GM19193 (cell line): ENCODE data around the gene HNMT.

Source experiments
- POLR2A ChIP-seq: IDR thresholded peaks from 4 replicates; pipeline ENCODE4 v1.6.1; 2011; ENCODE audit not compliant: insufficient read depth, insufficient read length; ENCODE audit errors: extremely low read depth

HNMT gene

DNA sequence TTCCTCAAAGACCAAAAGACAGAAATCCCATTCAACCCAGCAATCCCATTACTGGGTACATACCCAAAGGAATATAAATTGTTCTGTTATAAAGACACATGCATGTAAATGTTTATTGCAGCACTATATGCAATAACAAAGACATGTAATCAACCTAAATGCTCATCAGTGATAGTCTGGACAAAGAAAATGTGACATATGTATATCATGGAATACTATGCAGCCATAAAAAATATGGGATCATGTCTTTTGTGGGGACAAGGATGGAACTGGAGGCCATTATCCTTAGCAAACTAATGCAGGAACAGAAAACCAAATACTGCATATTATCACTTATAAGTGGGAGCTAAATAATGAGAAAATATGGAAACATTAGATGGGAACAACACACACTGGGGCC, 2.7 kb upstream of the HNMT start:
- no peak for TF ChIP-seq POLR2A

DNA sequence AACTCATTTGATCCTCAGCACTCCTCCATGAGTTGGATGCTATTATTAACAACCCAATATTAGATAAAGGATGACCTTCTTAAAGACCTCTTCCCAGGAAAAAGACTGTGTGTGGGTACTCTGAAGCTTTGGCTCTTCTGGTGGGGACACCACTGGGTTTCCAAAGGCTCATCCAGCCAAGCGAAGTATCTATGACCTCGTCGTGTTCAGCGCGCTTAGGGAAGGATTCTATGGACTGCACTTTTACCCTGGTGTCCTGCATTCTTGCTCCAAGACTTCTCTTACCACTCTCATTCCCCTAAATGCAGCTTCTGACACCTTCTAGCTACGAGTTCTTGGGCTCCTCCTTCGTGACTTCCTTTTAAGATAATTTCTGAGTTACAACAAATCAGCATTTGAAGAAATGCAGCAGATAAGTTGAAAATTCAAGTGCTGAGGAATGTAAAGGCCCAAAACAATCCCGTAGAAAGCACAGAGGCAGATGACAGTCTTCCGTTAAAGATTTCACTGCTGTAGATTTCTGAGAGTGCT, 673 bp upstream of the HNMT start:
- no peak for TF ChIP-seq POLR2A

DNA sequence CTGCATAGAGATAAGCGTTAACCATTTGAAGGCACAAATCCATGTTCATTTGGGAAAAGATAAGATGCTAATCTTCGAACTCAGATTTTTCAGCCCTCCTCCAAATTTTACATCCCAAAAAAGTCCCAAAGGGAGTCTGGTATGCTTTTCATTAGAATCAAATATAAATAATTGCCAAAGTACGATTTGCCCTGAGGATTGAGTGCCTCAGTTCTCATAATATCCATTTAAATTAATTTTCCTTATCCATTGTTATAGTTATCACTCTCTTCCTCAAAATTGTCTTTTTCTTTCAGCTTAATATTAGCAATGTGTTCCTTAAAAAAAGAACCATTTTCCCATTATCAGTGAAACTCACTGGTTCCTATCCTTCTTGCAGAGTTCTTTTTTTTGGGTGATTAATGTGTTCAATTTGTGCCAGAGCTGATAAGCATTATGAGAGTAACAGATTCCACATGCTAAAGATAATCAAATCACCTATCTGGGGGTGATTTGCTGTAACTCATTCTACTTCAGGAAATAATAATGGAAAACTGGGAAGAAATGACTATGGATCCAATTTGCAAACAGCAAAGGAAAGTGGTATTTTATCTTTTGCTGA, 686 bp downstream of the HNMT start:
- TF ChIP-seq POLR2A = no peak

DNA sequence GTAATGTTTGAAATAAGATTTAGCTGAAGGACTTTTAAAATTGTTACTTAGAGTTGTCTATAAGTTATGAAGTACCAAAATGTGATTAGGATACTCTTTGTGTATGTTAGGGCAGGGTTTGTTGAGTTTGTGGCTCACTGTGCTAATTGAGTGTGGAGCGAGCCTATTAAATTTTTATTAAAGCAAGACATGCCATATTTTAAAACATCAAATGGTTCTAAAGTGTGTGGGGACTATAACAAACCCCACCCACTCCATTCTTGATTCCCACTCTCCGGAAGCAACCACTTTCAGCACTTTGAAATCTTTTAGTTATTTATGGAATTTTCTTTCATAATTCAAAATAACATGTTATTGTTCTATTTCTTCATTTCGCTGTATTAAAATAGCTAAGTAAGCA, 1.8 kb downstream of the HNMT start:
- no peak for TF ChIP-seq POLR2A

DNA sequence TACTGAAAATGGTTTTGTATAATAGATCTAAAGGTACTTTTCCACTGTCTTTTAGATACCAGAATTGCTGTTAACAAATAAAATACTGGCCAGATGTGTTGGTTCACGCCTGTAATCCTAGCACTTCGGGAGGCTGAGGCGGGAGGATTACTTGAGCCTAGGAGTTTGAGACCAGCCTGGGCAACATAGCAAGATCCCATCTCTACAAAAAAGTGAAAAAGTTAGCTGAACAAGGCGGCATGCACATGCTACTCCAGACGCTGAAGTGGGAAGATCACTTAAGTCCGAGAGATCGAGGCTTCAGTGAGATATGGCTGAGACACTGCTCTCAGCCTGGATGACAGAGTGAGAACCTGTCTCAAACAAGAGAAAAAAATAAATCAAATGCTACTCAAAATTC, 2.8 kb downstream of the HNMT start:
- TF ChIP-seq POLR2A = no peak

DNA sequence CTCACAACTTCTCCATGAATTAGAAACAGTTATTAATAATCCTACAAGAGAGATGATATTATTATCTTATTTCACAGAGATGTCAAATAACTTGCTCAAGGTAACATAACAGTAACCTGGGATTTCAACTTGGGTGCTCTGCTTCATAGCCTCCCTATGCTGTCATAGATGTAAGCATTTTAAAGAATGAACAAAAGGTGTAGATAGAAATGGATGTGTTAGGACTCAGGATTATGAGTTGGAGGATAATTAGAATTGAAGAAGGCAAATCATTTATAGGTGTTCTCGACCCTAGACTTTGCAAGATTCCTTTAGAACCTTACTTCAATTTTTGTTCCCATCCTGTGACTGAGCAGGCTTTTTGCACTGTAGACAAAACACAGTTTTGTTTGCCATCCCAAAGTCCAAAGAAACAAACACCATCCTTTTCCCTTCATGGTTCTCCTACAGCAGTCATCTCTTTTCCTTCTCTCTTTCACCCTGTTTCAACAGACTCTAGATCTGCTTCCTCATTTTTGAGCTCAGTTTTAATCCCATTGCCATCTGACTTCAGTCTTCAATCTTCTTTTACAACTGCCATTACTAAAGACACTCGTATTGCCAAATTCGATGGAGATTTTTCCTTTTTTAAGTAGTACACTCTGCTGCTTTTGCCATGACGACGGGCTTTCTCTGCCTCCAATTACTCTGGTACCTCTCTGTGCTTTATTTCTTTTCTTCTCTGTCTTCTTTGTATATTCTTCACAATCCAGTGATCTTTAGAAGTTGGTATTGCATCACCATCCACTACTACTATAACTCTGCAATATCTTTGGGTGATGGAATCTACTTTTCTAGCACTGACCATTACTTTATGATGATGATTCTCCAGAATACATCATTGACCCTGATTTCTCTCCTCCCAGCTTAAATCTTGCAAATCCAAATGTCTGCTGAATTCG, 4.5 kb downstream of the HNMT start:
- no peak for TF ChIP-seq POLR2A

DNA sequence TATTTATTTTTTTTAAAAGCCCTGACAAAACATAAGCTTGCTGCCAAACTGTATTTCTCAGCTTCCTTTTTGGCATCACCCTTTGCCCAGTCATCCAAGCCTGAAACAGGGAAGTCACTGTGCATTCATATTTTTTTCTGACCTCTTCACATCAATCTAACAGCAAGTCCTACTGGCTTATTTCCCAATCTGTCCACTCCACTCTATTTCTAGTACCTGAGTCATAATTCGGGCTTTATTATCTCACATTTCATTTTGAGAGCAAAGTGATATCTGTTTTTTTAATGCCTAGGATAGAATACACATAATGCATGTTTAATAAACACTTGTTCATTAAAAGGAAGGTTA, 5.1 kb downstream of the HNMT start:
- no peak for TF ChIP-seq POLR2A

DNA sequence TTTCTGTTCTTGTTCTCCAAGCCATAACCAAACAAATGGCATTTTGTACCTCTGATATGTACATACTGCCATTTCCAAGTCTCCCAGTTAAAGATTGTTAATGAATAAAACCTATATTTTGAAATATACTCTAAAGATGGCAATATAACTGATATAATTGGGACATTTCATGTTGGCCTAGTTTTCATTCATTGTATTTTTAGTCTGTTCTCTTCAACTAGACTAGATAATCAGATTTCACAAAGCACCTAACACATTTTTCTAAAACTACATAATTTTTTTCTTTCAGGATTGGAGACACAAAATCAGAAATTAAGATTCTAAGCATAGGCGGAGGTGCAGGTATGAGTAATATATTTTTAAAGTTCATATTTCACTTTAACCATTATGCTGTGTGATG, 5.6 kb downstream of the HNMT start:
- TF ChIP-seq POLR2A = no peak

DNA sequence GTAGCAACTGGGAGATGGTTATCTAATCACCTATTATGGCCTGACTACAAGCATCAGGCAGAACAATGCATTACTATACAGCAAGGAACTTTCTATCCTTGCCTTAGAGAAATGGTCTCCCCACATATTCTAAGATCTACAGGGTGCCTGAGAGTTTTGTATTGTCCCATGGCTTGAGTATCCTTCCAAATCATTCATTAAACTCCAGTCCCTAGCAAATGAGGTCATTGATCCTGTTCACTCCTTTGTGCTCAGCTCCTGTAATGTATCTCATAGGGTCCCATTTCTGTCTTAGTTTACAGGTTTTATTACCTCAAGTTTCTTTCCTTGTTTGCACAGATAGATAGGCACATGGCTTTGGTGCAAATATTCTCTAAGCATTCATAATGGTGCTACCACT, 9.0 kb downstream of the HNMT start:
- TF ChIP-seq POLR2A = no peak

DNA sequence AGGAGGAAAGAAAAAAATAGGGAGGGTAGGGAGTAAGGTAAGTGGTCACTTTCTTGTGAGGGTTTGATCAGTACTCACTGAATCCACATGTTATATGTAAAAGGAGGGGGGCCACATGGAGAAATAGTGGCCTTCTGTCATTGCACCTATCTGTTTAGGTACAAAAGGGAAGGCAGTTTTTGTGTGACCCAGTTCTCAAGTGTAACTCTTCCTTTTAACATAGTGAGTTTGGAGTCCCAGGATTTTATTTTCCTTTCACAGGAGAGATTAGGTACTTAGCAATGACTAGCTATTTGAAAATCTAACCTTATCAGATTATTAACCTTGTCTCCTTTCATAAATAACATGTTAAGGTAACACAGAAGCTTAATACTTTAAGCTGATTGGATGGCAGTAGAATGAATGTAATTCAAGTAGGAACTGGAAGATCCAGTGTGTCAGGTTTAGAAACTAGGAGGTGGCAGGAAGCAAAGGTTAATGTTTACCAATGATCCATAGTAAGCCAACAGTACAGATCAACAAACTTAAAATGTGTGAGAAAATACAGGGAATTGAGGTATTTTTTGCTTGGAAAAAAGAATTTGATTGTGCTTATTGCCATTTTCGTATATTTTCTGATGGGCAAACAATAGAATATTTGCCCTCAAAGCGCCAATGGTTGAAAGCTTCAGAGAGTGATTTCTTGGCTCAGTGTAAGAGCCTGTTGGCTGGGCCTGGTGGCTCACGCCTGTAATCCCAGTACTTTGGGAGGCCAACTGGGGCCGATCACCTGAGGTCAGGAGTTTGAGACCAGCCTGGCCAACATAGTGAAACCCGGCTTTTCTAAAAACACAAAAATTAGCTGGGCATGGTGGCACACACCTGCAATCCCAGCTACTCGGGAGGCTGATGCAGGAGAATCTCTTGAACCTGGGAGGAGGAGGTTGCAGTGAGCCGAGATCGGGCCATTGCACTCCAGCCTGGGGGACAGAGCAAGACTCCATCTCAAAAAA, 11.3 kb downstream of the HNMT start:
- no peak for TF ChIP-seq POLR2A

DNA sequence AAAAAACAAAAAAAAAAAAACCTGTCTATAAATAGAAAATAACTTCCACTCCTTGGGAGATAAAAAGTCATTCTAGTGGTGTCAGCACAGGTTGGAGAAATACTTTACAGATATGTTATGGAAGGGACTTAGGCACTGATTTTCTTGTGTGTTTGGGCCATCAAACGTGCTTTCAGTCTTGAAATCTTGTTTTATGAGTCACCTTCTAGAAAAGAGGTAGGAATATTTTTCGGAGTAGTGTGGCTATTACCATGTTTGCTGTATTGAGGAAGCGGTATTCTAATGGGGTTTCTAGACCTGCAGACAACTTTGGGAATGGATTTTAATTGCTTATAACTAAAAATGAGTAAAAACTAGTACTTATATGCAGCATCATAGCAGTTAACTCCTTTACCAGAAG, 12.0 kb downstream of the HNMT start:
- no peak for TF ChIP-seq POLR2A

DNA sequence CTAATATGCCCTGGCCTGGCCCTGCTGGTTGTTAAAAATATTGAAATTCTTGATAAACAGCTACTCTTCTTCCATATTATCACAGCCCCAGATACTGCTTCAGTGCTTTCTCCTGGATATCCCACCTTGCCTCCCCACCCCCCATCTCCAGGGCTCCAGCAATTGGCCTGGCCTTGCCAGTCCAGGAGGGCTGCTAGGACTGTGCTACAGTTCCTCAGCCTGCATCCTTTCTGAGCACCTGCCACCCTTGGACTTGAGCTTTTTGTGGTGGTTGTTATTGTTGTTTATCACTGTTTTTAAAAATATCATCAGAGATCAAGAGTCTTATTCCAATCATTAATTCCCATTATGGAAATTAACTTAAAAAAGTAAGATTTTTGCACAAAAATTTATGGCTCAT, 13.5 kb downstream of the HNMT start:
- no peak for TF ChIP-seq POLR2A

DNA sequence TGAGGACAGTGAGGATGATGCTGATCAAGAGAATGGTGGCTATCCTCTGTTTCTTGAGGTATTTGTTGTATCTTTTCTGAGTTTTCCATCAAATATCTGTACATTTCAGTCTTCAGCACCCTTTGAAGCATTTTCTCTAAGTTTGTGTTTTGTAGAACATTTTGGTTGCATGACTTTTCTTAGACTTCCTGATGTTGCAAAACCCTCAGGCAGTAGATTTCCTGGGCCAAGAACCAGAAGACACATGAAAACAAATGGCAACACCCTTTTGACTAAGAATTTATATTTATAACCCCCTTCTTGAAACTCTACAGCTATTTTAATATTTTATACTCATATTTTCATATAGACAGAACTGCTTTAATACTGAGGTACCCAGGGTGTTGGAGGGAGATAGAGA, 16.2 kb downstream of the HNMT start:
- TF ChIP-seq POLR2A = no peak

DNA sequence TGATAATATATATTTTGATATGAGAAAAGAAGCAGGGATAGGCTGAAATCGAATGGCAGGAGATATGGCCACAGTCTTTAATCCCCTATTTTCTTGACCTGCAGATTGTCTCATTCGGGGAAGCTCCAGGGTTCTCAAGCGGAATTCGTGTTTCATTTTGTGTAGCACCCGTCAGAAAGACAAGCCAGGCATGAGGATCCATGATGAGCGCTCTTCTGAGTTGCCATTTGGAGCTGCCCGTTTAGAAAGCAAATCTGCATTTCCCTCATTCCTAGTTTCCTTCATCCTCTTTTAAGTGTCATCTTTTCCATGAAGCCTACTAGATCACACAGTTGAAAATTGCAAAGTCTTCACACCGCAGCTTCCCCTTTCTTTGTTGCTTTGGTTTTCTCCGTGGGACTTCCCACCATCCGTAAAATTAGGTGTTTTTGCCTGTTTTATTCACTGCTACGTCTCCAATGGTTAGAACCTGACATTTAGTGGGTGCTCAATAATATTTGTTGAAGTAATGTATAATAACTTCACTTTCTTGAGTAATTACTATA, 16.9 kb downstream of the HNMT start:
- no peak for TF ChIP-seq POLR2A

DNA sequence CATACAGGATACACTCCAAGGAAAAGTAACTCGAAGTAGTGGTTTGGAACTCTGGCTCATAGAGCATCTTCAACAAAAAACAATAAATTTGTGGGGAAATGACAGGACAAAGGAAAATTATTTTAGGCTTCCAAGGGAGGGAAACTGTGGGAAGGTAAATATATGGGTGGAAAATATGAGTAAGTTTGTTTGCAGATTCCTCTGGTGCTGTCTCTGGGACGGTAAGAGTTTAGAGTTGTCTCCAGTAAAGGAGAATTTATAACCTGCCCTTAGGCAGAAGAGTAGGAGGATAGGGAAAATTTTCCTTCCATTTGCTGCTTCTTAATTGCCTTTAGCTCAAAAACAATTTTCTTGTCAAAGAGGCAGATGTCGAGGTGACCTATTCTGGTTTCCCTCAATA, 19.3 kb downstream of the HNMT start:
- TF ChIP-seq POLR2A = no peak
